H1 (cell line): Measurements from ENCODE around the gene NTNG2. TPM values are rescaled to one million over a fixed set of nuclear protein-coding genes. Genes with fewer than 3 reads are reported as not detected.

ENCODE experiments used
- CTCF ChIA-PET: fragments of 300-600 bp; sonication (Branson Sonifier 250); formaldehyde crosslinking; loops from one replicate; lab custom pipeline; 2021; ENCODE audit not compliant: partially characterized antibody; lab: Charles Lee
- POLR2A ChIA-PET: fragments of 300-600 bp; sonication (Branson Sonifier 250); formaldehyde crosslinking; loops from one replicate; lab custom pipeline; 2021; ENCODE audit warnings: inconsistent platforms; ENCODE audit not compliant: partially characterized antibody; lab: Charles Lee
- DNase-seq, 2 experiments: peaks; one replicate each; pipeline versions ENCODE4 v3.0.0 to v3.0.0-alpha.2; 2010 to 2022; ENCODE audit warnings: low spot score in 2 of 2, low read depth in 1 of 2, mixed read lengths in 1 of 2
- FAIRE-seq: peaks from 2 replicates; lab custom pipeline; 2011; peaks lifted over from hg19 to GRCh38; lab: Jason Lieb, UNC
- H2AFZ ChIP-seq: 2 replicates; pipeline ENCODE4 v1.8.1; 2012; ENCODE audit warnings: low read length, inconsistent platforms
- H2AK5ac ChIP-seq: 2 replicates; pipeline ENCODE4 v1.6.1; 2013; ENCODE audit warnings: low read depth, low read length
- H2BK120ac ChIP-seq: replicated peaks from 2 replicates; pipeline ENCODE3; 2013; ENCODE audit warnings: low read depth, low read length, inconsistent platforms
- H2BK12ac ChIP-seq: 2 replicates; pipeline ENCODE4 v1.6.1; 2013; ENCODE audit warnings: low read depth, low read length
- H2BK15ac ChIP-seq: 2 replicates; pipeline ENCODE4 v1.6.1; 2013; ENCODE audit warnings: low read length
- H2BK20ac ChIP-seq: 2 replicates; pipeline ENCODE4 v1.6.1; 2013; ENCODE audit warnings: low read length
- H2BK5ac ChIP-seq: 2 replicates; pipeline ENCODE4 v1.6.1; 2013; ENCODE audit warnings: low read depth, low read length
- H3K14ac ChIP-seq: 2 replicates; pipeline ENCODE4 v1.6.1; 2013; ENCODE audit warnings: inconsistent platforms; ENCODE audit not compliant: insufficient read length
- H3K18ac ChIP-seq: 2 replicates; pipeline ENCODE4 v1.6.1; 2013; ENCODE audit warnings: low read length; ENCODE audit errors: extremely low read depth
- H3K23ac ChIP-seq: 2 replicates; pipeline ENCODE4 v1.6.1; 2013; ENCODE audit warnings: inconsistent platforms; ENCODE audit not compliant: insufficient read length
- H3K23me2 ChIP-seq: 2 replicates; pipeline ENCODE4 v1.6.1; 2013; ENCODE audit warnings: low read depth, low read length
- H3K27ac ChIP-seq: 2 replicates; pipeline ENCODE4 v1.6.1; 2011; ENCODE audit warnings: low read depth, low read length, inconsistent platforms
- H3K27me3 ChIP-seq, 4 experiments: replicated peaks in 1 of 4; 1 replicate in 1 of 4; 2 replicates in 3 of 4; pipeline versions ENCODE4 v1.6.1 to v1.8.1; 2011 to 2013; ENCODE audit warnings: low read length in 3 of 4, mild to moderate bottlenecking in 3 of 4, inconsistent platforms in 2 of 4, mixed read lengths in 2 of 4, moderate library complexity in 1 of 4; ENCODE audit not compliant: control insufficient read depth in 3 of 4, insufficient read depth in 3 of 4; ENCODE audit errors: extremely low read depth in 1 of 4
- H3K36me3 ChIP-seq, 4 experiments: 2 replicates each; pipeline versions ENCODE4 v1.6.1 to v1.8.1; 2011 to 2013; ENCODE audit warnings: mild to moderate bottlenecking in 4 of 4, low read length in 3 of 4, moderate library complexity in 2 of 4, control low read depth in 1 of 4, inconsistent platforms in 1 of 4; ENCODE audit not compliant: insufficient read depth in 4 of 4, control insufficient read depth in 2 of 4
- H3K4ac ChIP-seq: replicated peaks from 2 replicates; pipeline ENCODE3; 2013; ENCODE audit warnings: low read length, low read depth, mixed read lengths, inconsistent platforms; ENCODE audit not compliant: insufficient read length
- H3K4me1 ChIP-seq, 4 experiments: replicated peaks in 1 of 4; 1 replicate in 1 of 4; 2 replicates in 3 of 4; pipeline versions ENCODE4 v1.6.1 to v1.8.1; 2011 to 2013; ENCODE audit warnings: low read length in 3 of 4, inconsistent platforms in 2 of 4, mixed read lengths in 1 of 4; ENCODE audit not compliant: insufficient read depth in 4 of 4, control insufficient read depth in 3 of 4
- H3K4me2 ChIP-seq, 2 experiments: 2 replicates each; pipeline versions ENCODE4 v1.6.1 to v1.8.1; 2011 to 2013; ENCODE audit warnings: low read depth in 2 of 2, low read length in 2 of 2, control low read depth in 1 of 2, inconsistent platforms in 1 of 2, mild to moderate bottlenecking in 1 of 2; ENCODE audit not compliant: insufficient read depth in 1 of 2
- H3K4me3 ChIP-seq, 4 experiments: fragments of 200-600, 300-600 bp in 1 of 4; sonication (generic), shearing (Covaris generic), sonication (Bioruptor Twin) in 1 of 4; 2 replicates each; pipeline versions ENCODE4 v1.5.1 to v1.8.1; 2011 to 2016; ENCODE audit warnings: low read length in 4 of 4, low read depth in 3 of 4, control low read depth in 2 of 4, inconsistent platforms in 2 of 4, mild to moderate bottlenecking in 2 of 4, mixed read lengths in 1 of 4, moderate library complexity in 1 of 4; ENCODE audit not compliant: insufficient read depth in 2 of 4; ENCODE audit errors: extremely low read depth in 1 of 4
- H3K56ac ChIP-seq: replicated peaks from 2 replicates; pipeline ENCODE3; 2013; ENCODE audit warnings: low read depth, mild to moderate bottlenecking, mixed read lengths, low read length, inconsistent platforms; ENCODE audit not compliant: insufficient read length
- H3K79me1 ChIP-seq: 2 replicates; pipeline ENCODE4 v1.6.1; 2013; ENCODE audit warnings: low read depth, low read length, control low read depth
- H3K79me2 ChIP-seq, 2 experiments: 2 replicates each; pipeline versions ENCODE4 v1.6.1 to v1.8.1; 2012 to 2013; ENCODE audit warnings: low read length in 2 of 2, mild to moderate bottlenecking in 2 of 2, inconsistent platforms in 1 of 2; ENCODE audit not compliant: insufficient read depth in 2 of 2, control insufficient read depth in 1 of 2
- H3K9ac ChIP-seq, 4 experiments: replicated peaks in 1 of 4; 1 replicate in 1 of 4; 2 replicates in 3 of 4; pipeline versions ENCODE4 v1.6.1 to v1.8.1; 2011 to 2013; ENCODE audit warnings: low read depth in 3 of 4, low read length in 3 of 4, control low read depth in 2 of 4, mild to moderate bottlenecking in 2 of 4, moderate library complexity in 2 of 4, inconsistent platforms in 1 of 4; ENCODE audit errors: extremely low read depth in 1 of 4
- H3K9me3 ChIP-seq, 2 experiments: 2 replicates each; pipeline versions ENCODE4 v1.6.1 to v1.8.1; 2012 to 2013; ENCODE audit warnings: mild to moderate bottlenecking in 2 of 2, moderate library complexity in 2 of 2, control low read depth in 1 of 2, inconsistent platforms in 1 of 2, low read depth in 1 of 2, low read length in 1 of 2, mixed read lengths in 1 of 2; ENCODE audit not compliant: insufficient read depth in 2 of 2
- H4K20me1 ChIP-seq, 2 experiments: replicated peaks in 1 of 2; 2 replicates each; pipeline versions ENCODE3 to v1.8.1; 2011 to 2013; ENCODE audit warnings: inconsistent platforms in 2 of 2, low read length in 2 of 2, mild to moderate bottlenecking in 1 of 2; ENCODE audit not compliant: insufficient read depth in 2 of 2, control insufficient read depth in 1 of 2
- H4K5ac ChIP-seq: 2 replicates; pipeline ENCODE4 v1.6.1; 2013; ENCODE audit warnings: low read length, low read depth, mixed read lengths, inconsistent platforms; ENCODE audit not compliant: insufficient read length
- H4K8ac ChIP-seq: 2 replicates; pipeline ENCODE4 v1.8.0; 2013; ENCODE audit warnings: mild to moderate bottlenecking, moderate library complexity, low read length, inconsistent platforms; ENCODE audit not compliant: insufficient read depth; ENCODE audit errors: extremely low read depth
- H4K91ac ChIP-seq: replicated peaks from 2 replicates; pipeline ENCODE3; 2013; ENCODE audit warnings: low read length, mixed read lengths, inconsistent platforms; ENCODE audit not compliant: insufficient read length
- CBX5 ChIP-seq: fragments of 300-800, 300-1000 bp; sonication (generic); IDR thresholded peaks from 2 replicates; pipeline ENCODE4 v1.7.1; 2016; ENCODE audit warnings: antibody characterized with exemption, low read length, low read depth
- KDM4A ChIP-seq: IDR thresholded peaks from one replicate; pipeline ENCODE4 v1.7.1; 2012; ENCODE audit warnings: low read depth, mild to moderate bottlenecking, moderate library complexity, low read length, inconsistent platforms; ENCODE audit not compliant: severe bottlenecking
- WGBS, 2 experiments: shearing (Covaris generic) in 1 of 2; methylation state at CpG; one replicate each; pipeline versions ENCODE4 v1.1.6 to v1.1.7; 2013 to 2015; ENCODE audit warnings: low lambda C conversion rate in 2 of 2, mixed read lengths in 2 of 2, inconsistent platforms in 1 of 2, low coverage in 1 of 2, missing lambda C conversion rate in 1 of 2; ENCODE audit not compliant: insufficient replicate concordance in 2 of 2, insufficient coverage in 1 of 2, insufficient read length in 1 of 2; ENCODE audit errors: extremely low coverage in 1 of 2, missing lambda C conversion rate in 1 of 2; 5-methylcytosine and 5-hydroxymethylcytosine counted together
- long read RNA-seq, 2 experiments: library from RNA in 1 of 2; library from capped mRNA in 1 of 2; stranded (forward); transcript quantifications; one replicate each; pipeline ENCODE4 v2.0.0, GENCODE V29; 2021; ENCODE audit warnings: inconsistent platforms in 1 of 2
- polyA minus RNA-seq, 3 experiments: library from RNA; depleted of rRNA, polyadenylated mRNA; stranded (reverse); fragments of >200 nt; gene quantifications; 1 replicate in 2 of 3; 2 replicates in 1 of 3; pipeline ENCODE4 v1.2.3, GENCODE V29; 2011
- polyA plus RNA-seq, 7 experiments: library from polyadenylated mRNA; depleted of rRNA in 3 of 7; stranded (reverse) in 5 of 7; unstranded in 2 of 7; fragments of >200 nt in 5 of 7; fragments of 200-250 nt in 2 of 7; gene quantifications; 1 replicate in 5 of 7; 2 replicates in 1 of 7; 4 replicates in 1 of 7; pipeline versions ENCODE4 v1.2.1 to v1.2.3, GENCODE V29; 2011 to 2013; ENCODE audit warnings: missing spikeins in 2 of 7, mixed read lengths in 2 of 7
- total RNA-seq: library from RNA; stranded (reverse); fragmentation: NEBNext Ultra II Directional; extraction: Animal tissue kit (Norgen Biotek cat#: 25700); gene quantifications from 2 replicates; pipeline ENCODE4 v1.2.1, GENCODE V29; 2021

NTNG2 gene, protein sequence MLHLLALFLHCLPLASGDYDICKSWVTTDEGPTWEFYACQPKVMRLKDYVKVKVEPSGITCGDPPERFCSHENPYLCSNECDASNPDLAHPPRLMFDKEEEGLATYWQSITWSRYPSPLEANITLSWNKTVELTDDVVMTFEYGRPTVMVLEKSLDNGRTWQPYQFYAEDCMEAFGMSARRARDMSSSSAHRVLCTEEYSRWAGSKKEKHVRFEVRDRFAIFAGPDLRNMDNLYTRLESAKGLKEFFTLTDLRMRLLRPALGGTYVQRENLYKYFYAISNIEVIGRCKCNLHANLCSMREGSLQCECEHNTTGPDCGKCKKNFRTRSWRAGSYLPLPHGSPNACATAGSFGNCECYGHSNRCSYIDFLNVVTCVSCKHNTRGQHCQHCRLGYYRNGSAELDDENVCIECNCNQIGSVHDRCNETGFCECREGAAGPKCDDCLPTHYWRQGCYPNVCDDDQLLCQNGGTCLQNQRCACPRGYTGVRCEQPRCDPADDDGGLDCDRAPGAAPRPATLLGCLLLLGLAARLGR
- total RNA-seq: 0.52 and 1.4 TPM in 2 replicates
- polyA plus RNA-seq (2011; rRNA removed): 1.2 and 1.5 TPM in 2 replicates
- polyA plus RNA-seq (2011; cell fraction: cytosol; rRNA removed): 2.6 TPM
- polyA plus RNA-seq (2011; cell fraction: nucleus; rRNA removed): 2.6 TPM
- 0.29 to 2.3 TPM (median 1.3 TPM) in 4 replicates for polyA plus RNA-seq (2012, experiment 1 of 2)
- polyA plus RNA-seq (2012, experiment 2 of 2): 0.37 TPM
- polyA plus RNA-seq (2013, experiment 1 of 2): 0.30 TPM
- 0.61 TPM for polyA plus RNA-seq (2013, experiment 2 of 2)
- polyA minus RNA-seq (2011; rRNA and poly(A)+ RNA removed): 0.57 and 0.80 TPM in 2 replicates
- polyA minus RNA-seq (2011; cell fraction: cytosol; rRNA and poly(A)+ RNA removed): 1.7 TPM
- 1.1 TPM for polyA minus RNA-seq (2011; cell fraction: nucleus; rRNA and poly(A)+ RNA removed)
- long read RNA-seq, experiment 1, partial matches to known transcripts: 0 of 1 reads
- long read RNA-seq, experiment 1, other reads (novel, unspliced or antisense): 1 of 1 reads
- long read RNA-seq, experiment 2: 0 reads

GRCh38 chr9:132161743-132162184 is at the start of gene NTNG2:
Gene NTNG2, plus strand, starts transcription at chr9:132162058. Its CDS starts 4,774 bp downstream, at chr9:132166832.
- Histone ChIP-seq H2BK5ac (0 out of 2 replicates have a peak within 1 kb of the TSS, but pooled peaks have one; percentile 12), H4K91ac (no peak within 1 kb of the TSS), H4K5ac (no peak within 1 kb of the TSS), H3K4me1 (peaks cover 2 to 8% (median 6%) of the 10 kb centered on the region in 4 experiments; a peak in 6 of 7 replicates), H3K23ac (no peak within 1 kb of the TSS), H3K4me3 (peak within 1 kb of the TSS; percentile 59 to 81 (median 64)), H4K20me1 (peaks cover 0 to 5% of the 10 kb centered on the region in 2 experiments), H2BK12ac (no peak within 1 kb of the TSS), H3K79me2 (no peaks in the 10 kb centered on the region), H3K56ac (no peak within 1 kb of the TSS), H2BK120ac (no peak within 1 kb of the TSS), H3K23me2 (peaks cover 15% of the 10 kb centered on the region; the same call in 1 of the 2 replicates), H3K14ac (no peak within 1 kb of the TSS), H3K36me3 (no peaks in the 10 kb centered on the region; a peak in 1 of 8 replicates), H3K79me1 (no peaks in the 10 kb centered on the region), H2AFZ (0 out of 2 replicates have a peak within 1 kb of the TSS, but pooled peaks have one; percentile 40), H2BK15ac (0 out of 2 replicates have a peak within 1 kb of the TSS, but pooled peaks have one; percentile 88), H3K9ac (peak within 1 kb of the TSS in 1 of 4 experiments; percentile 53; a peak in 1 of 7 replicates), H3K18ac (peak within 1 kb of the TSS; percentile 36), H3K27me3 (peaks cover 17 to 68% (median 56%) of the 10 kb centered on the region in 4 experiments)
- POLR2A ChIA-PET: interaction anchor here (0.9 kb wide), 1 partner anchor 21 kb away, joined by 3 read pairs; no protein-coding TSS in a partner anchor
- 1% methylated on average over 19 of the region's 67 CpGs; no CpG with 5 or more reads in 1 of the 2 experiments for WGBS, 2 experiments
- DNase-seq (no peak), FAIRE-seq (no peak)
- TF ChIP-seq CBX5 (no peak), KDM4A (peak; percentile 22)
- TF ChIP-seq, all 59 proteins: peak for 1
- Histone ChIP-seq H3K4ac (no peak within 1 kb of the TSS), H3K9me3 (no peaks in the 10 kb centered on the region), H2BK20ac (no peak within 1 kb of the TSS), H2AK5ac (no peak within 1 kb of the TSS), H3K27ac (no peak within 1 kb of the TSS), H3K4me2 (peak within 1 kb of the TSS; percentile 92 to 93), H4K8ac (no peak within 1 kb of the TSS)
- CTCF ChIA-PET: interaction anchor here (0.6 to 12.1 kb wide), 4 partner anchors 8 to 85 kb away, joined by 3 to 370 read pairs (median 4); no protein-coding TSS in a partner anchor
